GM10266 (cell line): ENCODE measurements around the gene NAB1.
A peak's percentile ranks its signal among the peaks of the same experiment; 100 is the strongest.

Experiments
- DNase-seq: peaks from one replicate; pipeline ENCODE4 v3.0.0; 2012; ENCODE audit errors: extremely low spot score
- CTCF ChIP-seq: IDR thresholded peaks from 2 replicates; pipeline ENCODE4 v1.5.1; 2012; ENCODE audit warnings: mild to moderate bottlenecking, low read depth; ENCODE audit not compliant: control insufficient read depth, insufficient read depth; ENCODE audit errors: missing control alignments

NAB1 gene

GRCh38 chr2:190615555-190616200 lies 33.2 kb upstream of the NAB1 start:
- DNase-seq = no peak

GRCh38 chr2:190618030-190618429 lies 30.9 kb upstream of the NAB1 start:
- TF ChIP-seq CTCF = no peak
- no peak for DNase-seq

More at GRCh38 chr2:190615555-190616200, 33.2 kb upstream of the NAB1 start:
- no peak for TF ChIP-seq CTCF

- DNase-seq = no peak
- no peak for TF ChIP-seq CTCF
Measured at GRCh38 chr2:190625691-190626090, 23.2 kb upstream of the NAB1 start.

- no peak for DNase-seq
- no peak for TF ChIP-seq CTCF
Measured at GRCh38 chr2:190626641-190627210, 22.2 kb upstream of the NAB1 start.

GRCh38 chr2:190627448-190628412 lies 21.2 kb upstream of the NAB1 start:
- peak; percentile 41 for DNase-seq
- TF ChIP-seq CTCF = no peak

- no peak for DNase-seq
- no peak for TF ChIP-seq CTCF
Measured at GRCh38 chr2:190628591-190629319, 20.1 kb upstream of the NAB1 start.
